Measurements from ENCODE around the gene PSMA1.
"Not testable (repeated sequence)": the region's sequence is repeated elsewhere in the genome, so short reads cannot be mapped to it uniquely, and the experiment has no call there.

The PSMA1 gene

GRCh38 chr11:14535166-14535565 lies 15.0 kb upstream of the PSMA1 start:
- DNase-seq (ENCODE audit: low read depth in 2 of 3, low spot score in 2 of 3), result not testable (repeated sequence)

DNA sequence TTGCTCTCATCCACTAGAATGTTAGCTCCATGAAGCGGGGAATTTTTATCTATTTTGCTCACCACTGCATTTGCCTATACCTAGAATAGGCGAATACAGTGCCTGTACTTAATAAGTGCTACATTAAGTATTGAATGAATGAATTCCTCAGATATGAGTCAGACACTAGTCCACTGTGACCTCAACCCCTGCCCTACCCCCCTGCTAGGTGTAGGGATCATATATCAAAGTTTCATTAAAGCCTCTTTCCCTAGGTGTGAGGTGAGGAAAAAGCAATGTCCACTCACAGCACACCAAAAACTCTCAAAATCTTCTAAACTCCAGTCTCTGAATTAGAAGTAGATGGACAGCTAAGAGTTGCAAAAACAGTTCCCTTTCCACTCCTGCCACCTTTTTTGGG lies 9.8 kb upstream of the PSMA1 start:
- DNase-seq (ENCODE audit: low read depth in 2 of 3, low spot score in 2 of 3), result no peak

- DNase-seq (ENCODE audit: low read depth in 2 of 3, low spot score in 2 of 3), result no peak
These were observed 9.1 kb upstream of the PSMA1 start for GRCh38 chr11:14529321-14529720.

DNA sequence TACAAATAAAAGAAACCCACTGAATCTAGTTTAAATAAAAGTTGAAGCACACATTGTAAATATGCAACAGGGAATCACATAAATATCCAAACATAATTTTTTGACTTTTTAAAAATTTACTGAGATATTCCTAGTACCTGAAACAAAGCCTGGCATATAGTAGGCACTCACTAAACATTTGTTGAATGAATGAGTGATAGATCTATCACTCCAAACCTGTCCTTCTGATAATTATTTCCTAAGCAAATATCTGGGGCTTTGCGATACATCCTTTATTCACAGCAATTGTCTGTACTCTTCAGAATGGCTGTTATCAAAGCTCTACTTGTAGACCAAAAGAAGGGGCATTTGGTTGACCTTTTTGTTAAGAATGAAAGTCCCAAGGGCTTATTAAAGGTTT lies 2.6 kb upstream of the PSMA1 start:
- no peak for DNase-seq (ENCODE audit: low read depth in 2 of 3, low spot score in 2 of 3)

GRCh38 chr11:14522245-14522644 lies 2.1 kb upstream of the PSMA1 start:
- no peak for DNase-seq (ENCODE audit: low read depth in 2 of 3, low spot score in 2 of 3)

- no peak for DNase-seq (ENCODE audit: low read depth in 2 of 3, low spot score in 2 of 3)
These were observed 563 bp upstream of the PSMA1 start for GRCh38 chr11:14520747-14521151.

DNA sequence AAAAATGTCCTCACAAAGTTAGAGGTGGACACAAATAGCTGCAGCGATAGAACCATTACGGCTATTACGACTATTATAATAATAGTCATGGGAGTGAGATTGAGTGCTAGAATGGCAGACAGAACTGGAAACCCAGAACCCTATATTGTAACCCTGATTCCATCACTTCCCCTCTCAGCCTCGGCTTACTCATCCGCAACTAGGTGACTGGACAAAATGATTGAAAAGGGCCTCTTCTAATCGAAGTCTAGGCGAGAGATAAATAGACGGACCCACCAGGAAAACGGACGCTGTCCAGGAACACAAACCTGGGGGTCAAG lies 629 bp downstream of the PSMA1 start:
- no peak for DNase-seq (ENCODE audit: low read depth in 2 of 3, low spot score in 2 of 3)

GRCh38 chr11:14518820-14519219 lies 1.4 kb downstream of the PSMA1 start:
- DNase-seq (ENCODE audit: low read depth in 2 of 3, low spot score in 2 of 3), result no peak

GRCh38 chr11:14513800-14514199 lies 6.4 kb downstream of the PSMA1 start:
- DNase-seq (ENCODE audit: low read depth in 2 of 3, low spot score in 2 of 3), result no peak

GRCh38 chr11:14506532-14506931 lies 13.7 kb downstream of the PSMA1 start:
- no peak for DNase-seq (ENCODE audit: low read depth in 2 of 3, low spot score in 2 of 3)

GRCh38 chr11:14503023-14503422 lies 17.2 kb downstream of the PSMA1 start:
- DNase-seq (ENCODE audit: low read depth in 2 of 3, low spot score in 2 of 3), result no peak

GRCh38 chr11:14502039-14502438 lies 18.1 kb downstream of the PSMA1 start:
- DNase-seq (ENCODE audit: low read depth in 2 of 3, low spot score in 2 of 3), result no peak

GRCh38 chr11:14500181-14500651 lies 20.0 kb downstream of the PSMA1 start:
- DNase-seq (ENCODE audit: low read depth in 2 of 3, low spot score in 2 of 3), result peak in 1 of 3 experiments; percentile 8

- DNase-seq (ENCODE audit: low read depth in 2 of 3, low spot score in 2 of 3), result peak; percentile 71 to 75 (median 72)
These were observed 20.5 kb downstream of the PSMA1 start, which contains the start of gene COPB1 for GRCh38 chr11:14499560-14500180. Gene COPB1 (minus strand): TSS chr11:14499811. CDS start chr11:14498928, 883 bp downstream.

DNA sequence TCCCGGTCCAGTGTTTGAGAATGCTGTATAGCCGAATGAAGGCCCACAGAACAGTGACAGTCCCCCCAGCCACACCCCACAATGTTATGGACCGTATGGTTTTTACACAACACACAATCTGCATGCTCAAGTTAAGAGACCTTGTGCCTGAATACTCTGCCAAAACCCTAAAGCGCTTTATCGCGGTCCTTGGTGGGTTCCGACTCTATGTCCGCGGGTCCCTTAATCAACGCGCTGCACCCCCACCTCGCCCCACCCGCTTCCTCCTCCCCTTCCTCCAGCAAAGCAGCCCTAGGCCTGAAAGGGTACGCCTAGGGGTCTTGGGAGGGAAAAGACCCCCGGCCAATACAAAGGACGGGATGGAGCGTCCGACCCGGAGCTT lies 21.0 kb downstream of the PSMA1 start:
- no peak for DNase-seq (ENCODE audit: low read depth in 2 of 3, low spot score in 2 of 3)

GRCh38 chr11:14480716-14481115 lies 39.5 kb downstream of the PSMA1 start:
- no peak for DNase-seq (ENCODE audit: low read depth in 2 of 3, low spot score in 2 of 3)

- no peak for DNase-seq (ENCODE audit: low read depth in 2 of 3, low spot score in 2 of 3)
These were observed 49.1 kb downstream of the PSMA1 start for GRCh38 chr11:14471127-14471526.

DNA sequence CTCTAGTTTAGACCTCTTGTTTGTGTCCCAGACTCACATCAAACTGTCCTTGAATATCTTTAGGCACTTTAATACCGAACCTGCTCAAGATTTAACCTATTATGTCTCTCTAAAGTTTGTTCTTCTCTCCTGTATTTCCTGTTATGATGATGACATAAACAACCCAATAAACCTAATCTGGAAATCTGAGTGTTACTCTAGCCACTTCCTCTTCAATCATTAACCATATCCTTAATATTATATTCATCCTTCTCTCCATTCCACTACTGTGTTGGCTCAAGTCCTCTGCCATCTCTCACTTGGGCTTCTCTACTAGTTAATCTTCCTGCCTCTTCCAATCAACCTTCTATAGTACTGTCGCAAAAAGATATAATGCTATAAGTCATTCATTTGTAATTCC lies 56.6 kb downstream of the PSMA1 start:
- DNase-seq (ENCODE audit: low read depth in 2 of 3, low spot score in 2 of 3), result no peak

GRCh38 chr11:14460147-14460546 lies 60.0 kb downstream of the PSMA1 start:
- DNase-seq (ENCODE audit: low read depth in 2 of 3, low spot score in 2 of 3), result no peak

- DNase-seq (ENCODE audit: low read depth in 2 of 3, low spot score in 2 of 3), result no peak
These were observed 61.8 kb downstream of the PSMA1 start for GRCh38 chr11:14458377-14458776.

- DNase-seq (ENCODE audit: low read depth in 2 of 3, low spot score in 2 of 3), result no peak
These were observed 64.3 kb downstream of the PSMA1 start for GRCh38 chr11:14455648-14456430.

Data from activated CD8-positive, alpha-beta memory T cell treated with anti-CD3 and anti-CD28 coated beads for 48 hours (primary cell).